Breast epithelium (tissue), 3 donors: ENCODE measurements around the gene CD28.

Experiments used
- CTCF ChIP-seq, 3 donors: fragments of 450-650 bp; IDR thresholded peaks; one replicate each; pipeline ENCODE4 v1.5.1; 2016 to 2017; ENCODE audit warnings: antibody characterized with exemption in 3 of 3, mild to moderate bottlenecking in 3 of 3, moderate library complexity in 3 of 3
- POLR2A ChIP-seq: fragments of 450-650 bp; IDR thresholded peaks from one replicate; pipeline ENCODE4 v1.6.1; 2016; ENCODE audit warnings: antibody characterized with exemption, mild to moderate bottlenecking, moderate library complexity
- POLR2AphosphoS5 ChIP-seq, 3 donors: sonication (generic); formaldehyde crosslinking; IDR thresholded peaks; one replicate each; pipeline ENCODE4 v1.6.1; 2017; ENCODE audit warnings: antibody characterized with exemption in 3 of 3

GRCh38 chr2:203671876-203672275, 34.6 kb upstream of the CD28 start:
- no peak for TF ChIP-seq CTCF (IDR thresholded peaks at IDR 0.05)
- no peak for TF ChIP-seq POLR2A
- TF ChIP-seq POLR2AphosphoS5 (IDR thresholded peaks at IDR 0.05), result no peak
